ENCODE results near the gene TANC1. TPM values are rescaled to one million over a fixed set of nuclear protein-coding genes. Genes with fewer than 3 reads are reported as not detected.
"Not testable (repeated sequence)": the region's sequence is repeated elsewhere in the genome, so short reads cannot be mapped to it uniquely, and the experiment has no call there.

Gene TANC1
- total RNA-seq, 1 donor from 2014 or later = 61.9 TPM

DNA sequence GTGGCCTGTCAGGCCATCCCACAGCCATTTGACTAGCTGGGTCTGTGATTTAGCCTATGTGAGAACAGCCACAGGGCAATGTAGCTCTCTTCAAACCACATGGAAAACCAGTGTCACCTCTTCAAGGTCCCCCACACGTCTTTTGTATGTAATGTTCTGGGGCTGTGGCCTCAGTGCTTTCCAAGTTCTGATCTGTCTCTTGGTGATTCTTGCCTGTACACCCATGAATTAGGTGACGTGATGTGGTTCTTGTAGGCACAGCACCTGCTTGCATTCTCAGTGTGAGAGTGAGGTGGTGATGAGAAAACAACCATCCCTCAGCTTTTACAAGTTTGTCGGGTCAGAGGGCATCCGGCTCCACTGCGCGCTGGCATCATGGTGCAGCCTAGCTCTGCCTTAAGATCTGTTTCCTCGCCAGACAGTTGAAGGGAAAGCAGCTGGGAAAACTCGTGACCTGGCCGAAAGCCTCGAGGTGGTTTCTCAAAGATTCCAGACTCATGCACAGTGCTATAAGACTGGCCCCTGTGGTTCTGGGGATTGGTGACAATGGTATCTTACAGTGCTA, 125.8 kb downstream of the TANC1 start:
- DNase-seq (ENCODE audit: extremely low spot score in 2 of 2) = no peak
- Histone ChIP-seq H3K27me3 (no peaks in the 10 kb centered on the region), H3K27ac (peak overlapping the region; percentile 89), H3K4me1 (peaks cover 83% of the 10 kb centered on the region), H3K36me3 (no peaks in the 10 kb centered on the region), H3K4me3 (no peak overlapping the region), H3K9me3 (no peaks in the 10 kb centered on the region)
- intact Hi-C loops (cut with DNase I) = no loop called here
- TF ChIP-seq POLR2AphosphoS5 (IDR thresholded peaks at IDR 0.05; ENCODE audit: insufficient read depth in 1 of 2, low read depth in 1 of 2) (peak; percentile 62 to 74), POLR2A (IDR thresholded peaks at IDR 0.05) (no peak)

DNA sequence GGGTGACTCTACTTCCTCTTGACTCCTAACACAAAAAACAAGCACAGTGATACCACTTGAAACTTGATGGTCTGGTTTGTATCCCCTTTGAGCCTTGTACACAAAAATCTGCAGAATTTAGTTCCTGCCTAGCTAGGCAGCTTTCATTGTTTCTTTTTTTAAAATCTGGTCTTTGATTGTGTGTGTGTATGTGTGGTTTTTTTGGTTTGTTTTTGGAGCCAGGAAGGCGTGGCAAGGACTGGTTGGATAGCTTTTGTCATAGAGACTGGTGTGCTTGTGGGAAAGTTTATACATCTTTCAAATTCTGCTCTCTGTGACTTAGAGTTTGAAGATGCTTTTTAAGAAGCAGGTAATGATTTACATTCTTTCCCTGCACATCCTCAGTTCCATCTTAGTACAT, 127.4 kb downstream of the TANC1 start:
- TF ChIP-seq, protein P1, sequence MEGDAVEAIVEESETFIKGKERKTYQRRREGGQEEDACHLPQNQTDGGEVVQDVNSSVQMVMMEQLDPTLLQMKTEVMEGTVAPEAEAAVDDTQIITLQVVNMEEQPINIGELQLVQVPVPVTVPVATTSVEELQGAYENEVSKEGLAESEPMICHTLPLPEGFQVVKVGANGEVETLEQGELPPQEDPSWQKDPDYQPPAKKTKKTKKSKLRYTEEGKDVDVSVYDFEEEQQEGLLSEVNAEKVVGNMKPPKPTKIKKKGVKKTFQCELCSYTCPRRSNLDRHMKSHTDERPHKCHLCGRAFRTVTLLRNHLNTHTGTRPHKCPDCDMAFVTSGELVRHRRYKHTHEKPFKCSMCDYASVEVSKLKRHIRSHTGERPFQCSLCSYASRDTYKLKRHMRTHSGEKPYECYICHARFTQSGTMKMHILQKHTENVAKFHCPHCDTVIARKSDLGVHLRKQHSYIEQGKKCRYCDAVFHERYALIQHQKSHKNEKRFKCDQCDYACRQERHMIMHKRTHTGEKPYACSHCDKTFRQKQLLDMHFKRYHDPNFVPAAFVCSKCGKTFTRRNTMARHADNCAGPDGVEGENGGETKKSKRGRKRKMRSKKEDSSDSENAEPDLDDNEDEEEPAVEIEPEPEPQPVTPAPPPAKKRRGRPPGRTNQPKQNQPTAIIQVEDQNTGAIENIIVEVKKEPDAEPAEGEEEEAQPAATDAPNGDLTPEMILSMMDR (IDR thresholded peaks at IDR 0.05) = no peak
- no peak for TF ChIP-seq POLR2A (IDR thresholded peaks at IDR 0.05)
- TF ChIP-seq POLR2AphosphoS5 (IDR thresholded peaks at IDR 0.05; ENCODE audit: insufficient read depth in 1 of 2, low read depth in 1 of 2) = no peak
- Histone ChIP-seq H3K36me3 (no peaks in the 10 kb centered on the region), H3K4me1 (peaks cover 73% of the 10 kb centered on the region), H3K4me3 (no peak overlapping the region), H3K9me3 (no peaks in the 10 kb centered on the region), H3K27ac (peak overlapping the region; percentile 89), H3K27me3 (no peaks in the 10 kb centered on the region)
- DNase-seq (ENCODE audit: extremely low spot score in 2 of 2) = no peak
- intact Hi-C loops (cut with DNase I) = no loop called here

DNA sequence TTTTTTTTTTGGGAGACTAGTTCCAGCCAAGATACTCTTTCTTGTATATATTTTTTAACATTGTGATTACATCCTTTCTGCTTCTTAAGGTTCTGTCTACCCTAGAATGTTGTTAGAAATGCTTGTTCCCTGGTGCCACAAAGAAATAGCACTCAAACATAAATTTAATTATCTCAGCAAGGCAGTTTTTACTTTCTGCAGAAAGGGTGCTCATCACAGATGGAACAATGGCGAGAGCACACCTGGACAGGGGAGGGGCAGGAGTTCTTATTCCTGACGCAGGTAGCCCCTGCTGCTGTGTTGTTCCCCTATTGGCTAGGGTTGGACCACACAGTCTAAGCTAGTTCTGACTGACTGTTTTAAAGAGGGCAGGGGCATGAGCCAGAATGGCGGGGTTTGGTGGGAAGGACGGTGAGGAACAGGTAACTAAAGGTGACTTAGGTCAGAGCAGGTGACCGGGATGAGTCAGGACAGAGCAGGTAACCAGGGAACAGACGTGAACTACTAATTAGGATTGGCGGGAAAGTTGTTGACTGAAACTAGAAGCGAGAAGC, 127.9 kb downstream of the TANC1 start:
- H3K36me3 ChIP-seq; H3K9me3 ChIP-seq; intact Hi-C loops (cut with DNase I); H3K4me3 ChIP-seq; H3K27me3 ChIP-seq; DNase-seq (ENCODE audit: extremely low spot score in 2 of 2): not testable (repeated sequence)
- H3K4me1 ChIP-seq = peaks cover 67% of the 10 kb centered on the region
- peak overlapping the region; percentile 89 for H3K27ac ChIP-seq

DNA sequence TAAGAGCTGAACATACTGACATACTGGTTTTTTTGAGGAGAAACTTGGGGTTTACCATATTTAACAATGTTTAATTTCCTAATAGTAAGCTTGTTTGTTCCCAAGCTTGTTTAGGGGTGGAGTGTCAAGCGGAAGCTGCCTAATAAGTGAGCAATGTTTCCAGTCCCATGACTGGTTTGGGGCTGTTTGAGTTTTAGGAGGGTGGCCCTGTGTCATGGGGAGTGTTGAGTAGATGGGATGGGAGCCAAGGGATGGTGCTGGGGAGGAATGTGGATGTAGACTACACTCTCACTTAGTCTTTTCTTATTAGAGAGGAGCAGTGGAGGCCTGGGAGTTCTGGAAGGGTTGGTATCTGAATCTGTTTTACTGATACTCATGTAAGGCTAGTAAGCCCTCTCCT, 128.5 kb downstream of the TANC1 start:
- DNase-seq (ENCODE audit: extremely low spot score in 2 of 2) = no peak
- Histone ChIP-seq H3K9me3 (no peaks in the 10 kb centered on the region), H3K27me3 (no peaks in the 10 kb centered on the region), H3K27ac (peak overlapping the region; percentile 89), H3K4me3 (no peak overlapping the region), H3K4me1 (peaks cover 62% of the 10 kb centered on the region), H3K36me3 (no peaks in the 10 kb centered on the region)
- intact Hi-C loops (cut with DNase I) = no loop called here
- TF ChIP-seq, protein P1 (IDR thresholded peaks at IDR 0.05) = no peak
- no peak for TF ChIP-seq POLR2AphosphoS5 (IDR thresholded peaks at IDR 0.05; ENCODE audit: insufficient read depth in 1 of 2, low read depth in 1 of 2)
- no peak for TF ChIP-seq POLR2A (IDR thresholded peaks at IDR 0.05)

DNA sequence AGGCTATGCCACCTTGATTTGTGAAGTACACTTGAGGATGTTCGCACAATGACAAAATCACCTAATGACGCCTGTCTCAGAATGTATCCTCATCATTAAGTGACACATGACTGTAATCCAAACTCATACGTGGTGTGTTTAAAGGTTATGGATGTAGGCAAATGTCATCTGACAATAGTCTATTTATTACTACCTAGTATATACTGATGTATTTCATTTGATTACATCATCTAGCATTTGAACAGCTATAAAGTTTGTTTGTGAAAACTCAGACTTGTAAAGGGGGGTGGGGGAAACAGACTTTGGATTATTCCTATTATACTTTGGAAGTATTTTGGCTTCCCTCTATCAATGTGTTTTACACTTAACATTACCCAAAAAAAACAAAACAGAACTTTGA, 129.9 kb downstream of the TANC1 start:
- Histone ChIP-seq H3K36me3 (no peaks in the 10 kb centered on the region), H3K27ac (peak overlapping the region; percentile 3), H3K27me3 (no peaks in the 10 kb centered on the region), H3K4me3 (no peak overlapping the region), H3K9me3 (no peaks in the 10 kb centered on the region), H3K4me1 (peaks cover 47% of the 10 kb centered on the region)
- intact Hi-C loops (cut with DNase I) = no loop called here
- no peak for TF ChIP-seq POLR2AphosphoS5 (IDR thresholded peaks at IDR 0.05; ENCODE audit: insufficient read depth in 1 of 2, low read depth in 1 of 2)
- TF ChIP-seq, protein P1 (IDR thresholded peaks at IDR 0.05) = no peak
- no peak for TF ChIP-seq POLR2A (IDR thresholded peaks at IDR 0.05)
- DNase-seq (ENCODE audit: extremely low spot score in 2 of 2) = no peak

DNA sequence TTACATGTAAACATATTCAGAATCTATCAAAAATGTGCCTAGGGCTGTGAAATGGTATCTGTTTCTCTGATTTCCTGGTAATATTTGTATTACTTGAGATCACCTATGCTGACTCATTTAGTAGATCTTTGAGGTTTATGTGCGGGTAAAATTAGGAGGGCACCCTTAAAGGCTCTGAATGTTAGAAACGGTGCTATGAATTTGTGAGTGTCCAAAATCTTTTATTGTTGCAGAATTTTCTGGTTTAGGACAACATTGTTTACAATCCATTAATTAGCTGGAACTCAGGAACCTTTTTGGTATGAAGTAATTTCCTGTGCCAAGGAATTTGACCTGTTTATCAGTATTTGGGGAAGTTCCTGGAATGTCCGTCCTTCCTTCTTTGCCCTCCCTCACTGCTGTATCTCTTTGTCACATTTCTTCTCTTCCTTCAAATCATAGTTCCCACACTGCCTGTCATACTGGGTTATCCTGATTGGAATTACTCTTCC, 130.5 kb downstream of the TANC1 start:
- Histone ChIP-seq H3K36me3 (no peaks in the 10 kb centered on the region), H3K27ac (peak overlapping the region; percentile 3), H3K4me3 (no peak overlapping the region), H3K27me3 (no peaks in the 10 kb centered on the region), H3K4me1 (peaks cover 41% of the 10 kb centered on the region), H3K9me3 (no peaks in the 10 kb centered on the region)
- intact Hi-C loops (cut with DNase I) = no loop called here
- no peak for DNase-seq (ENCODE audit: extremely low spot score in 2 of 2)
- no peak for TF ChIP-seq POLR2A (IDR thresholded peaks at IDR 0.05)
- TF ChIP-seq, protein P1 (IDR thresholded peaks at IDR 0.05) = no peak
- TF ChIP-seq POLR2AphosphoS5 (IDR thresholded peaks at IDR 0.05; ENCODE audit: insufficient read depth in 1 of 2, low read depth in 1 of 2) = no peak

All from vagina (tissue), 2 donors.